ENCODE results near the gene IL1RL2. TPM values are rescaled to one million over a fixed set of nuclear protein-coding genes. Genes with fewer than 3 reads are reported as not detected.

The IL1RL2 gene
- total and polyA plus RNA-seq, 4 donors: 0.98 to 2.0 (median 1.3) TPM

DNA sequence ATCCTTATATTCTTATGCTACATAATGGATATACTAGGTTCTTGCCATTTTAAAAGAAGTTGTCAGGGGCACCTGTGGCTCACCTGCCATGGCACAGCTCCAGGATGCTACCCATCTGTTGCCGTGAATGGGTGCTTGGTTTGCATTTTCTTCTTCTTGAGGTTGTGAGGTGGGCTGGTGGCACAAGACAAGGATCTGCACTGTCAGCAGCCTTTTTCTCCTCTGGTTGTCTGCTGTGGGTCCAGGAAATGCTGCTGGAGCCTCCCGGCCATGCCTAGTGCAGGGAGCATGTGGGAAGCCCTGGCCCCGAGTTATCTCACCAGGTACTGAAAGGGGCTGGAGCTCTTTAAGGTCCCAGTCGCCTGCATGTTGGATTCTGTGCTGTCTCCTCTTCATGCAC lies 41.7 kb upstream of the IL1RL2 start:
- H3K9ac ChIP-seq (ENCODE audit: low read depth in 1 of 2, low read length in 2 of 2): no peak overlapping the region
- TF ChIP-seq FOXA1 (IDR thresholded peaks at IDR 0.05) (no peak), ZBTB33 (IDR thresholded peaks at IDR 0.05) (no peak), RXRA (IDR thresholded peaks at IDR 0.05) (no peak), REST (IDR thresholded peaks at IDR 0.05) (no peak), RAD21 (IDR thresholded peaks at IDR 0.05) (no peak), NR2F2 (IDR thresholded peaks at IDR 0.05) (no peak), HNF4G (IDR thresholded peaks at IDR 0.05) (no peak), SP1 (IDR thresholded peaks at IDR 0.05) (no peak), YY1 (IDR thresholded peaks at IDR 0.05) (no peak), GABPA (IDR thresholded peaks at IDR 0.05 in 1 of 2, conservative IDR thresholded peaks at IDR 0.05 in 1 of 2) (no peak), JUND (IDR thresholded peaks at IDR 0.05) (no peak)
- H3K27me3 ChIP-seq (ENCODE audit: control insufficient read depth in 4 of 4, insufficient read depth in 4 of 4, low read length in 3 of 4): no peaks in the 10 kb centered on the region
- peaks cover 7 to 37% (median 17%) of the 10 kb centered on the region in 4 donors for H3K9me3 ChIP-seq (ENCODE audit: control insufficient read depth in 4 of 4, low read length in 3 of 4)
- no peak for DNase-seq (ENCODE audit: low spot score)
- peak overlapping the region in 2 of 3 donors; percentile 24 to 37 for H3K4me3 ChIP-seq (ENCODE audit: low read depth in 1 of 3, low read length in 3 of 3)
- H3K4me1 ChIP-seq (ENCODE audit: control insufficient read depth in 4 of 4, insufficient read depth in 4 of 4, low read length in 3 of 4): peaks cover 3 to 32% (median 9%) of the 10 kb centered on the region in 4 donors
- H3K27ac ChIP-seq (ENCODE audit: low read depth in 1 of 2, low read length in 2 of 2): no peak overlapping the region
- WGBS: 87% methylated on average over 4 of the region's 4 CpGs
- peaks cover 1 to 25% (median 24%) of the 10 kb centered on the region in 4 donors for H3K36me3 ChIP-seq (ENCODE audit: control insufficient read depth in 4 of 4, insufficient read depth in 3 of 4, low read depth in 1 of 4, low read length in 3 of 4)

- Histone ChIP-seq H3K4me3 (ENCODE audit: low read depth in 1 of 3, low read length in 3 of 3) (no peak overlapping the region), H3K27ac (ENCODE audit: low read depth in 1 of 2, low read length in 2 of 2) (no peak overlapping the region), H3K36me3 (ENCODE audit: control insufficient read depth in 4 of 4, insufficient read depth in 3 of 4, low read depth in 1 of 4, low read length in 3 of 4) (peaks cover 1 to 28% (median 24%) of the 10 kb centered on the region in 4 donors), H3K4me1 (ENCODE audit: control insufficient read depth in 4 of 4, insufficient read depth in 4 of 4, low read length in 3 of 4) (peaks cover 3 to 27% (median 9%) of the 10 kb centered on the region in 4 donors), H3K27me3 (ENCODE audit: control insufficient read depth in 4 of 4, insufficient read depth in 4 of 4, low read length in 3 of 4) (no peaks in the 10 kb centered on the region), H3K9ac (ENCODE audit: low read depth in 1 of 2, low read length in 2 of 2) (no peak overlapping the region), H3K9me3 (ENCODE audit: control insufficient read depth in 4 of 4, low read length in 3 of 4) (peaks cover 7 to 37% (median 17%) of the 10 kb centered on the region in 4 donors)
- no peak for TF ChIP-seq TAF1 (conservative IDR thresholded peaks at IDR 0.05)
- no peak for TF ChIP-seq JUND (IDR thresholded peaks at IDR 0.05)
- no peak for TF ChIP-seq YY1 (IDR thresholded peaks at IDR 0.05)
- 93% methylated on average over 4 of the region's 4 CpGs for WGBS
- DNase-seq (ENCODE audit: low spot score): no peak
Measured at GRCh38 chr2:102145934-102146333, 40.9 kb upstream of the IL1RL2 start.

- Histone ChIP-seq H3K4me1 (ENCODE audit: control insufficient read depth in 4 of 4, insufficient read depth in 4 of 4, low read length in 3 of 4) (peaks cover 0 to 23% (median 6%) of the 10 kb centered on the region in 4 donors), H3K4me3 (ENCODE audit: low read depth in 1 of 3, low read length in 3 of 3) (no peak overlapping the region), H3K27me3 (ENCODE audit: control insufficient read depth in 4 of 4, insufficient read depth in 4 of 4, low read length in 3 of 4) (no peaks in the 10 kb centered on the region), H3K9ac (ENCODE audit: low read depth in 1 of 2, low read length in 2 of 2) (no peak overlapping the region), H3K27ac (ENCODE audit: low read depth in 1 of 2, low read length in 2 of 2) (no peak overlapping the region), H3K9me3 (ENCODE audit: control insufficient read depth in 4 of 4, low read length in 3 of 4) (peaks cover 7 to 37% (median 17%) of the 10 kb centered on the region in 4 donors), H3K36me3 (ENCODE audit: control insufficient read depth in 4 of 4, insufficient read depth in 3 of 4, low read depth in 1 of 4, low read length in 3 of 4) (peaks cover 1 to 29% (median 24%) of the 10 kb centered on the region in 4 donors)
- WGBS: 86% methylated on average over 3 of the region's 3 CpGs
- no peak for TF ChIP-seq HNF4A (conservative IDR thresholded peaks at IDR 0.05)
- TF ChIP-seq YY1 (IDR thresholded peaks at IDR 0.05): no peak
- no peak for DNase-seq (ENCODE audit: low spot score)
Measured at GRCh38 chr2:102147935-102148334, 38.9 kb upstream of the IL1RL2 start.
